ENCODE data around the gene EDNRA.
A peak's percentile ranks its signal among the peaks of the same experiment; 100 is the strongest.
"Not testable (repeated sequence)": the region's sequence is repeated elsewhere in the genome, so short reads cannot be mapped to it uniquely, and the experiment has no call there.

Gene EDNRA

DNA sequence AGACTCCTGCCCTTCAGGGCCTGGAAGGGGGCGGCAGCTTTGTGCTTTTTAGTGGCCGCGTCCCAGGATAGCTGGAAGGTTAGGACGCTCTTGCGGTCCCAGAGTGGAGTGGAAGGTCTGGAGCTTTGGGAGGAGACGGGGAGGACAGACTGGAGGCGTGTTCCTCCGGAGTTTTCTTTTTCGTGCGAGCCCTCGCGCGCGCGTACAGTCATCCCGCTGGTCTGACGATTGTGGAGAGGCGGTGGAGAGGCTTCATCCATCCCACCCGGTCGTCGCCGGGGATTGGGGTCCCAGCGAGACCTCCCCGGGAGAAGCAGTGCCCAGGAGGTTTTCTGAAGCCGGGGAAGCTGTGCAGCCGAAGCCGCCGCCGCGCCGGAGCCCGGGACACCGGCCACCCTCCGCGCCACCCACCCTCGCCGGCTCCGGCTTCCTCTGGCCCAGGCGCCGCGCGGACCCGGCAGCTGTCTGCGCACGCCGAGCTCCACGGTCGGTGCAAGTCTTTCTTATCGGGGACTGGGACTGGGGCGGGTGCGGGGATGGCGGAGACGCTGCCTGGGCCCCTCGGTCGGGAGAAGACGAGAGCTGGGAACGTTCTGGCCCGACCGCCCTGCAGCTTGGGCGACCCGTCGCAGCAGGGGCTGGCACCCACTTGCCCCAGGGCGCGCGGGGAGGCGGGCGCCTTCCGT lies at the start of gene EDNRA:
Gene EDNRA, plus strand, starts transcription at position 207 of the 686 bp plus-strand sequence. CDS start 4,585 bp downstream, outside the sequence.
- H3K9ac ChIP-seq (ENCODE audit: low read depth, low read length): peak within 1 kb of the TSS; percentile 73
- no peaks in the 10 kb centered on the region for H3K36me3 ChIP-seq (ENCODE audit: insufficient read depth, low read length)

GRCh38 chr4:147434370-147434769 lies 46.5 kb upstream of the EDNRA start:
- H3K36me3 ChIP-seq (ENCODE audit: insufficient read depth, low read length); H3K9ac ChIP-seq (ENCODE audit: low read depth, low read length); H3K4me1 ChIP-seq (ENCODE audit: insufficient read depth, low read length); H3K9me3 ChIP-seq (ENCODE audit: control insufficient read depth, insufficient read depth, low read length): not testable (repeated sequence)

More for the DNA sequence above, at the start of gene EDNRA:
- H3K9me3 ChIP-seq (ENCODE audit: control insufficient read depth, insufficient read depth, low read length): no peaks in the 10 kb centered on the region
- no peaks in the 10 kb centered on the region for H3K4me1 ChIP-seq (ENCODE audit: insufficient read depth, low read length)

DNA sequence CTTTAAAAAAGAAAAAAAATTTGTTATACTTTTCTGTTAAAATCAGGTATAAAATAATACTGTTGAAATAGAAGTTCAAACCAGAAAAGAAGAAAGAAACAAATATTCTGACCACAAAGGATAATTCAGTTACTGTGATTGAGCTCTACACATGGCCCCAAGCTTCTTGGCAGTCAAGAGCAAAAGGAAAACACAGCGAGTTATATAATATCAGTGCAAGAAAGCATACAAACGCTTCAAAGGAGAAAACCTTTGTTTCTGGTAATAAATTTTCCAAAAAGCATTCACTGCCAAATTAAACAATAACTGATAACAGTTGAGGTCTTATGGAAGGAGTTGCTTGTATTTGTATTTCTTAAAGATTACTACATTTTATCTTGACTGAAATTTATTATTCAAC lies 40.5 kb upstream of the EDNRA start:
- H3K4me1 ChIP-seq (ENCODE audit: insufficient read depth, low read length): no peaks in the 10 kb centered on the region
- no peaks in the 10 kb centered on the region for H3K36me3 ChIP-seq (ENCODE audit: insufficient read depth, low read length)
- no peak overlapping the region for H3K9ac ChIP-seq (ENCODE audit: low read depth, low read length)
- H3K9me3 ChIP-seq (ENCODE audit: control insufficient read depth, insufficient read depth, low read length): no peaks in the 10 kb centered on the region

GRCh38 chr4:147447786-147448185 lies 33.1 kb upstream of the EDNRA start:
- no peak overlapping the region for H3K9ac ChIP-seq (ENCODE audit: low read depth, low read length)
- H3K9me3 ChIP-seq (ENCODE audit: control insufficient read depth, insufficient read depth, low read length): no peaks in the 10 kb centered on the region
- H3K36me3 ChIP-seq (ENCODE audit: insufficient read depth, low read length): no peaks in the 10 kb centered on the region
- H3K4me1 ChIP-seq (ENCODE audit: insufficient read depth, low read length): no peaks in the 10 kb centered on the region

- H3K9ac ChIP-seq (ENCODE audit: low read depth, low read length): no peak overlapping the region
- H3K36me3 ChIP-seq (ENCODE audit: insufficient read depth, low read length): no peaks in the 10 kb centered on the region
- H3K9me3 ChIP-seq (ENCODE audit: control insufficient read depth, insufficient read depth, low read length): no peaks in the 10 kb centered on the region
- H3K4me1 ChIP-seq (ENCODE audit: insufficient read depth, low read length): no peaks in the 10 kb centered on the region
These were observed 27.2 kb upstream of the EDNRA start for GRCh38 chr4:147453561-147454141.

DNA sequence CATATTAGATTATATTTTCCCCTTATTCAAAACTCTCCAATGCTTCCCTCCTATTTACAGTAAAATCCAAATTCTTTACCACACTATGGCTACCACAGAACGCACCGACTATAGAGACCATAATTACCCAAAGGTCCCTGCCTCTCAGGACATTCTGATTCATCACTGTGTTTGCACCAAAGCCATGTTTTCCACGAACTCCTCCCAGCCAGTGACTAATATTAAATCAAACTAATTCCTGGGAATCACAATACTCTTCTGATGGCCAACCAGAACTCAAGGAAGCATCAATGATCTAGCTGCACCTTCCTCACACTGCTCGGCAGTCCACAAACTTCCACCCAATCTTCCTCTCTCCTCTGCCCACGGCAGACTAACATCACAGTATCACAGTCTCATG lies 24.2 kb upstream of the EDNRA start:
- Histone ChIP-seq H3K9ac (ENCODE audit: low read depth, low read length) (no peak overlapping the region), H3K4me1 (ENCODE audit: insufficient read depth, low read length) (no peaks in the 10 kb centered on the region), H3K9me3 (ENCODE audit: control insufficient read depth, insufficient read depth, low read length) (no peaks in the 10 kb centered on the region), H3K36me3 (ENCODE audit: insufficient read depth, low read length) (no peaks in the 10 kb centered on the region)

- H3K36me3 ChIP-seq (ENCODE audit: insufficient read depth, low read length): no peaks in the 10 kb centered on the region
- no peaks in the 10 kb centered on the region for H3K9me3 ChIP-seq (ENCODE audit: control insufficient read depth, insufficient read depth, low read length)
- H3K9ac ChIP-seq (ENCODE audit: low read depth, low read length): no peak overlapping the region
- H3K4me1 ChIP-seq (ENCODE audit: insufficient read depth, low read length): no peaks in the 10 kb centered on the region
These were observed 19.7 kb upstream of the EDNRA start for GRCh38 chr4:147461161-147461560.

DNA sequence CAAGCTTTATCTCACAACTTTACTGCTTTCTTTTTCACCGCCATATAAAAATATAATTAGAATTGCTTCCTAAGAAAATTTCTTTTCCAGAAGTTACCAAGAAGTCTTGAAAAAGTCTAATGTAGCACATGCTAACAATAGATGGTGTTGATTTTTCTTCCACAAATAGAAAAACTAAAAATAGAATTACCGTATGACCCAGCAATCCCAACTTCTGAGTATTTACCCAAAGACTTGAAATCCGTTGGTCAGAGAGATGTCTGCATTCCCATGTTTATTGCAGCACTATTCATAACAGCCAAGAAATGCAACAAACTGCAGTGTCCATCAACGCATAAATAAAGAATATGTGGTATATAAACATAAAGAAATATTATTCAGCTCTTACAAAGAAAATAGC lies 17.8 kb upstream of the EDNRA start:
- Histone ChIP-seq H3K9me3 (ENCODE audit: control insufficient read depth, insufficient read depth, low read length) (no peaks in the 10 kb centered on the region), H3K4me1 (ENCODE audit: insufficient read depth, low read length) (no peaks in the 10 kb centered on the region), H3K9ac (ENCODE audit: low read depth, low read length) (no peak overlapping the region), H3K36me3 (ENCODE audit: insufficient read depth, low read length) (no peaks in the 10 kb centered on the region)

DNA sequence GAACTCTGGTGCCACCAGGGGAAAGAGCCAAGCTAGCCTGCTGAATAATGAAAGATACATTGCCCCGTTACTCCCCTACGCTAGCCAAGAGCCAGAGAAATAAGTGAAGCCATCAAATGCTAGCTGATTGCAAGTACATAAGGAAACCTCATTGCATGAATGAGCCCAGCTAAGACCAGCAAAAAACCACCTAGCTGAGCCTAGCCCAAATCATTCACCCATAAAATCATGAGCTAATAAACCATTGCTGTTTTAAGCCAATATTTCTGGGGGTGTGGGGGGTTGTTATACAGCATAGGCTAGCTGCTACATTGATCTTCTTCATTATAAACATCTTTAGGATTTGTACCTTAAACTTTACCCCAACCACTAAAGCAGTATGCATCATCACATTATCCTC lies 15.4 kb upstream of the EDNRA start:
- Histone ChIP-seq H3K9me3 (ENCODE audit: control insufficient read depth, insufficient read depth, low read length) (no peaks in the 10 kb centered on the region), H3K4me1 (ENCODE audit: insufficient read depth, low read length) (no peaks in the 10 kb centered on the region), H3K9ac (ENCODE audit: low read depth, low read length) (no peak overlapping the region), H3K36me3 (ENCODE audit: insufficient read depth, low read length) (no peaks in the 10 kb centered on the region)

DNA sequence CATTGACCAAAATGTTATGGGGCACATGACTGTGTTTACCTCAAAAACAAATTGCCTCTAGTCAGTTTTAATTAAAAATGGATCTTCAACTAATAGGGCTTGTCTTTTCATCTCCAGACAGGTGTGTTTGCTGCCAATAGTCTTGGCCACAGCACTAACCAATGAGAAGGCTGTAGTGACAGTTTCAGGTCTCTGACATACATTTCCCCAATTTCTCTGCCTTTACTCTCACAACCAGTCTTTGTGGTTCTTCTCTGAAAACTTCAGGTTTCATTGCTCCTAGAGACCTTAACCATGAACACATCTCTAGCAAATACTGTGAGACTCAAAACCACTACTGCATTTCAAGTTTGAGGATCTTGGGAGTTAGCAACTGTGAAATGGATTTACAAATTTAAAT lies 3.5 kb upstream of the EDNRA start:
- no peak overlapping the region for H3K9ac ChIP-seq (ENCODE audit: low read depth, low read length)
- no peaks in the 10 kb centered on the region for H3K4me1 ChIP-seq (ENCODE audit: insufficient read depth, low read length)
- no peaks in the 10 kb centered on the region for H3K36me3 ChIP-seq (ENCODE audit: insufficient read depth, low read length)
- no peaks in the 10 kb centered on the region for H3K9me3 ChIP-seq (ENCODE audit: control insufficient read depth, insufficient read depth, low read length)

DNA sequence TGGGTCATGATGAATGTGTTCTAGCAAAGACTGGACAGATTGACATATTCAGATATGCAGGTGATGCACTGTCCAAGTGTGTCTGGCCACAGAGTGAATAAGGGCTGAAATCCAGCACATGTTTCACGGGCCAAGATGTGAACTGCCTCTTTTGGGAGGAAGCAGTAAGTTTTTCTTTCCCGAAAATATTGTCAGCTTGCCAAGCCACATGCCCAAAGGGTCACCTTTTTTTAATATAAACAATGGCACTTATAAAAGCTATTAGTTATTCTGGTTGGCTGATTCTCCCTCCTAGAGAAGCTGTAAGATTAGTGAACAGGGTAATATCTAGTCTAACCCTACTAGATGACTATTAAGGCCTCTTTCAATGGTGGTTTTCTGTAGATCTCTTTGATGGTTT lies 1.5 kb upstream of the EDNRA start:
- Histone ChIP-seq H3K9me3 (ENCODE audit: control insufficient read depth, insufficient read depth, low read length) (no peaks in the 10 kb centered on the region), H3K9ac (ENCODE audit: low read depth, low read length) (no peak overlapping the region), H3K4me1 (ENCODE audit: insufficient read depth, low read length) (no peaks in the 10 kb centered on the region), H3K36me3 (ENCODE audit: insufficient read depth, low read length) (no peaks in the 10 kb centered on the region)

DNA sequence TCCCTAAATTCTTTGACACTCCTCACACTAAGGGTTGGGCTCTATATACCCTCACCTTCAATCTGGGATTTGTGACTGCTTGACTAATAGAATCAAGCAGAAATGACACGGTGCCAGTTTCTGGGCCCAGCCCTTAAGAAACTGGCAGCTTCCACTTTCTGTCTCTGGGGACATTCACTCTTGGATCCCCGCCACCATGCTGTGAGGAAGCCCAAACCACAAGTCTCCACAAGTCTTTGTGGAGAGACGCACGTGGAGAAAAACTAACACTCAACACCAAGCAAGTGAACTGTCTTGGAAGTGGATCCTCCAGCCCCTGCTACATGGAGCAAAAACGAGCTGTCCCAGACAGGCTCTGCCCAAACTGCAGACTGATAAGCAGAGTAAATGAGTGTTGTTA lies 1.1 kb upstream of the EDNRA start:
- H3K9me3 ChIP-seq (ENCODE audit: control insufficient read depth, insufficient read depth, low read length): no peaks in the 10 kb centered on the region
- H3K4me1 ChIP-seq (ENCODE audit: insufficient read depth, low read length): no peaks in the 10 kb centered on the region
- H3K9ac ChIP-seq (ENCODE audit: low read depth, low read length): no peak overlapping the region
- H3K36me3 ChIP-seq (ENCODE audit: insufficient read depth, low read length): no peaks in the 10 kb centered on the region

DNA sequence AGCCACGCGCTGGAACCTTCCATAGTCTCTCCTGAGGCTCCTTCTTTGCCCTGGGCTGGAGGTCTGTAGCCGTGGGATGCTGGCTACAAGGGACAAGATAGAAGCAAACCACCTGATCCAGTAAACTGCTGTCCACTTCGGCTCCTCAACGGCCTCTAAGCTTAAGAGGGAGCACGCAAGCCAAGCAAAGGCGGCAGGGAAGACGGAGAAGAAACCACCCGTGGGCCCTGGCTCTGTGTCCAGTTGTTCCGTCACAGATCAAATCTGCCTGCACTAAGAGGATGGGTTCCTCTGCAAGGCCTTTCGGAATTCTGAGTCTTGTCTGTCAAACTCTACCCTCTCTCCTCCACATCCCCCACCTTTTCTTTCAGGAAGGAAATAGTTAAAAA lies 401 bp upstream of the EDNRA start:
- H3K4me1 ChIP-seq (ENCODE audit: insufficient read depth, low read length): no peaks in the 10 kb centered on the region
- H3K36me3 ChIP-seq (ENCODE audit: insufficient read depth, low read length): no peaks in the 10 kb centered on the region
- no peaks in the 10 kb centered on the region for H3K9me3 ChIP-seq (ENCODE audit: control insufficient read depth, insufficient read depth, low read length)
- H3K9ac ChIP-seq (ENCODE audit: low read depth, low read length): peak overlapping the region; percentile 73; the same call in 1 of the 2 replicates

GRCh38 chr4:147481577-147482109 lies 746 bp downstream of the EDNRA start:
- no peaks in the 10 kb centered on the region for H3K36me3 ChIP-seq (ENCODE audit: insufficient read depth, low read length)
- H3K4me1 ChIP-seq (ENCODE audit: insufficient read depth, low read length): no peaks in the 10 kb centered on the region
- peak overlapping the region; percentile 73 for H3K9ac ChIP-seq (ENCODE audit: low read depth, low read length)
- no peaks in the 10 kb centered on the region for H3K9me3 ChIP-seq (ENCODE audit: control insufficient read depth, insufficient read depth, low read length)

- Histone ChIP-seq H3K9me3 (ENCODE audit: control insufficient read depth, insufficient read depth, low read length) (no peaks in the 10 kb centered on the region), H3K4me1 (ENCODE audit: insufficient read depth, low read length) (no peaks in the 10 kb centered on the region), H3K36me3 (ENCODE audit: insufficient read depth, low read length) (no peaks in the 10 kb centered on the region), H3K9ac (ENCODE audit: low read depth, low read length) (no peak overlapping the region)
These were observed 1.4 kb downstream of the EDNRA start for GRCh38 chr4:147482281-147482680.

Measured in ES-I3 (cell line).